Body of pancreas (tissue), 4 donors: ENCODE data around the gene PANK3.

Source experiments
- POLR2A ChIP-seq, 3 donors: fragments of 450-650 bp; IDR thresholded peaks; one replicate each; pipeline ENCODE4 v1.6.1; 2016; ENCODE audit warnings: antibody characterized with exemption in 3 of 3, mild to moderate bottlenecking in 2 of 3
- TF ChIP-seq, protein P1 (sequence below), 7 experiments: fragments of 450-650 bp in 4 of 7; fragments of 200-600 bp in 3 of 7; sonication (generic) in 3 of 7; IDR thresholded peaks; one replicate each; pipeline ENCODE4 v1.5.1; 2016 to 2019; ENCODE audit warnings: antibody characterized with exemption in 7 of 7

DNA sequence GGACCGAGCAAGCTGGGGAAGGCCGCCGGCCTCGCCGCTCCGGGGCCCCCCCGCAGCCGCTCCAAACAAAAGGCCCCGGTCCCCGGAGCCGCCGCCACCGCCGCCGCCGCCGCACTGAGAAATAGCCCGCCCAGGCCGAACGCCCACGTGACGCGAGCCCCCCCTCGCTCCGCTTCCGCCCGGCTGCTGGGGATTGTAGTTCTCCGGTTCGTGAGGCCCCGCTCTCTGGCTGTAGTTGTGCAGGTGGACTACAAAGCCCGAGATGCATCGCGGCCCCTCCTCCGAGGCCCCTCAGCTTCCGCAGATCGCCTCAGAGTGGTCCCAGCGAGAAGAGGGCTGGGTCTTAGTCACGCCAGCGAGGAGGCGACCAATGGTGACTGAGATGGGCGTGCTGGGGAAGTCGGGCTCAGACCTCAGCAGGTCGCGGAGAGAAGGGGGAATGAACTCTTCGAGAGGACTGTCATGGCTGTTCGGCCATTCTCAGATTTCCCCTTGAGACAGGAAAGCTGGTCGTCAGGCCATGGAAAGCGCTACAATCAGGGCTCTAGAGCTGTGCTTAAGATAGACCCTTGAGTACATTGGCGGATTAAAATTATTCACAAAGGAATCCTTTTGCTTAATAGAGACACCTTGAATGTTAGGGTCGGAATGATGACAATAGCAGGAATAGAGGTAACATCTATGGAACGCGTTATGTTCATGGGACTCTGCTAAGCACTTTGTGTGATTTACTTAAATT is 489 bp upstream of the PANK3 start:
- TF ChIP-seq, protein P1, sequence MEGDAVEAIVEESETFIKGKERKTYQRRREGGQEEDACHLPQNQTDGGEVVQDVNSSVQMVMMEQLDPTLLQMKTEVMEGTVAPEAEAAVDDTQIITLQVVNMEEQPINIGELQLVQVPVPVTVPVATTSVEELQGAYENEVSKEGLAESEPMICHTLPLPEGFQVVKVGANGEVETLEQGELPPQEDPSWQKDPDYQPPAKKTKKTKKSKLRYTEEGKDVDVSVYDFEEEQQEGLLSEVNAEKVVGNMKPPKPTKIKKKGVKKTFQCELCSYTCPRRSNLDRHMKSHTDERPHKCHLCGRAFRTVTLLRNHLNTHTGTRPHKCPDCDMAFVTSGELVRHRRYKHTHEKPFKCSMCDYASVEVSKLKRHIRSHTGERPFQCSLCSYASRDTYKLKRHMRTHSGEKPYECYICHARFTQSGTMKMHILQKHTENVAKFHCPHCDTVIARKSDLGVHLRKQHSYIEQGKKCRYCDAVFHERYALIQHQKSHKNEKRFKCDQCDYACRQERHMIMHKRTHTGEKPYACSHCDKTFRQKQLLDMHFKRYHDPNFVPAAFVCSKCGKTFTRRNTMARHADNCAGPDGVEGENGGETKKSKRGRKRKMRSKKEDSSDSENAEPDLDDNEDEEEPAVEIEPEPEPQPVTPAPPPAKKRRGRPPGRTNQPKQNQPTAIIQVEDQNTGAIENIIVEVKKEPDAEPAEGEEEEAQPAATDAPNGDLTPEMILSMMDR (IDR thresholded peaks at IDR 0.05), result no peak
- TF ChIP-seq POLR2A (IDR thresholded peaks at IDR 0.05), result peak; percentile 65 to 92 (median 89)
